GM12891 (cell line): ENCODE measurements around the gene AP3M1.
"Not testable (repeated sequence)": the region's sequence is repeated elsewhere in the genome, so short reads cannot be mapped to it uniquely, and the experiment has no call there.

ENCODE experiments used
- DNase-seq: peaks from one replicate; pipeline ENCODE4 v3.0.0; 2011; ENCODE audit warnings: low spot score; ENCODE audit not compliant: insufficient read length
- FAIRE-seq: peaks from 2 replicates; lab custom pipeline; 2011; peaks lifted over from hg19 to GRCh38; lab: Jason Lieb, UNC
- PAX5 ChIP-seq: IDR thresholded peaks from 2 replicates; pipeline ENCODE4 v1.6.1; 2011; ENCODE audit warnings: low read length, moderate library complexity, mild to moderate bottlenecking; ENCODE audit not compliant: insufficient read depth, severe bottlenecking
- POLR2A ChIP-seq: IDR thresholded peaks from 2 replicates; pipeline ENCODE4 v1.6.1; 2011; ENCODE audit warnings: low read depth, low read length, control low read depth
- POLR2AphosphoS5 ChIP-seq: IDR thresholded peaks from 2 replicates; pipeline ENCODE4 v1.6.1; 2011; ENCODE audit warnings: low read depth, low read length, control low read depth
- POU2F2 ChIP-seq: IDR thresholded peaks from 2 replicates; pipeline ENCODE4 v1.6.1; 2011; ENCODE audit warnings: low read depth, mild to moderate bottlenecking, control low read depth, low read length, moderate library complexity
- SPI1 ChIP-seq: IDR thresholded peaks from 2 replicates; pipeline ENCODE4 v1.6.1; 2011; ENCODE audit warnings: low read depth, low read length, control low read depth
- TAF1 ChIP-seq: IDR thresholded peaks from 2 replicates; pipeline ENCODE4 v1.6.1; 2011; ENCODE audit warnings: low read depth, low read length, control low read depth

The AP3M1 gene

DNA sequence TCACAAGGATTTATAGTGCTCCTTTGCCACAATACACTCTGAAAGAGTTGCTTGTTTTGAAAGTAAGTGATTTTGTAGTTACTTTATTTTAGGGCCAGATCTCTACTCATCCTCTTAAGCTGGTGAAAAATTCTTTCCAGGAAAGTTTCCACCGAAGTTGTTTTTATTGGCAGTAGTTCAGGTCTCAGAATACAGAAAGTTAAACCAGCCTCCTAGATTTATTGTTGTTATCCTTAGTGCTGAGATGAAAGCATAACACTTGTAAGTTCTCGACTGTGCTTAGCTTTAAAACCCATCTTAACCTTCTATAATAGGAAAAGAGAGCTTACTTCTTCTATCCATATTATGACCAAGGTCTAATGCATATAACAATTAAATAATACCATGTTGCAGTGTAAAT, 5.5 kb downstream of the AP3M1 start:
- FAIRE-seq = no peak
- DNase-seq = no peak
- TF ChIP-seq POLR2A (no peak), POLR2AphosphoS5 (no peak), SPI1 (no peak), PAX5 (no peak), POU2F2 (no peak), TAF1 (no peak)

- FAIRE-seq (no peak), DNase-seq (no peak)
- TF ChIP-seq POLR2A (no peak), PAX5 (no peak), TAF1 (no peak), POLR2AphosphoS5 (no peak), POU2F2 (no peak), SPI1 (no peak)
Measured at GRCh38 chr10:74140553-74140952, 10.1 kb downstream of the AP3M1 start.

DNA sequence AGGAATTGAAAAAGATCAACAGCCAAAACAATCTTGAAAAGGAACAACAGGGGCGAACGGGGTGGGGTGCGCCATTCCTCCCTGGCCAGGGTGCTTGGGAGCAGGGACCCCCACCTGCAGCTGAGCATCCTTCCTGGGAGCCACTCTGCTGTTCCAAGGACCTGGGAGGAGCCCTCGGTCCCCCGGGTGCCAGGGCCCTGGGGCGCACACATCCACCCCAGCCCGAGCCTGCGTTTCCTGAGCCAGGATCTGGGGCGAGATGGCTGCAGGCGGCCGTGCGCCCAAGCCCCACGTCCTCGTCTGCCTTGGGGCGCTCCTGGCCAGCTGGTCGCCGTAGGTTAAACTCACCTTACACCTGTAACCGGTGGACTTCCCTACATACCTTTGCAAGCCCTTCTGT, 10.6 kb downstream of the AP3M1 start:
- no peak for DNase-seq
- no peak for FAIRE-seq
- TF ChIP-seq POLR2A (no peak), PAX5 (no peak), POLR2AphosphoS5 (no peak), TAF1 (no peak), SPI1 (no peak), POU2F2 (no peak)

- FAIRE-seq, DNase-seq: not testable (repeated sequence)
Measured at GRCh38 chr10:74138596-74138995, 12.0 kb downstream of the AP3M1 start.

DNA sequence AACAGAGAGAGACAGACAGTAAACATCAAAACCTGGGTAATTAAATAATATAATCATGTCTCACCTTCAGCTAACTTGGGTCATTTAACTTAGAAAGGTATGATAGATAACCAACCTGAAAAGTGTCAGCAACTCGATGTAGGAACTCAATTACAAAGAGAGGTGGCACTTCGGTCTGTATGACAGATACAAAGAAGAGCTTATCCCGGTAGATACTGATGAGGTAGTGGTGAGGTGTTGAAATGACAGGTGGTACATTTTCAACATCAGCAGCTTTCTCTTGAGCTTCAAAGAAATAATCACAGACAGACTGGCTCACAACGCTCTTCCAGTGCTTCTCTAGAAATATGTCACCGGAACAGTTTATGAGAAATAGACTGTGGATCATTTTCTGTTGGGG, 12.6 kb downstream of the AP3M1 start:
- DNase-seq (no peak), FAIRE-seq (no peak)
- TF ChIP-seq TAF1 (no peak), SPI1 (no peak), POU2F2 (no peak), PAX5 (no peak), POLR2AphosphoS5 (no peak), POLR2A (no peak)

- TF ChIP-seq PAX5 (no peak), POLR2A (no peak), SPI1 (no peak), POU2F2 (no peak), POLR2AphosphoS5 (no peak), TAF1 (no peak)
- DNase-seq (no peak), FAIRE-seq (no peak)
Measured at GRCh38 chr10:74135452-74135851, 15.2 kb downstream of the AP3M1 start.

DNA sequence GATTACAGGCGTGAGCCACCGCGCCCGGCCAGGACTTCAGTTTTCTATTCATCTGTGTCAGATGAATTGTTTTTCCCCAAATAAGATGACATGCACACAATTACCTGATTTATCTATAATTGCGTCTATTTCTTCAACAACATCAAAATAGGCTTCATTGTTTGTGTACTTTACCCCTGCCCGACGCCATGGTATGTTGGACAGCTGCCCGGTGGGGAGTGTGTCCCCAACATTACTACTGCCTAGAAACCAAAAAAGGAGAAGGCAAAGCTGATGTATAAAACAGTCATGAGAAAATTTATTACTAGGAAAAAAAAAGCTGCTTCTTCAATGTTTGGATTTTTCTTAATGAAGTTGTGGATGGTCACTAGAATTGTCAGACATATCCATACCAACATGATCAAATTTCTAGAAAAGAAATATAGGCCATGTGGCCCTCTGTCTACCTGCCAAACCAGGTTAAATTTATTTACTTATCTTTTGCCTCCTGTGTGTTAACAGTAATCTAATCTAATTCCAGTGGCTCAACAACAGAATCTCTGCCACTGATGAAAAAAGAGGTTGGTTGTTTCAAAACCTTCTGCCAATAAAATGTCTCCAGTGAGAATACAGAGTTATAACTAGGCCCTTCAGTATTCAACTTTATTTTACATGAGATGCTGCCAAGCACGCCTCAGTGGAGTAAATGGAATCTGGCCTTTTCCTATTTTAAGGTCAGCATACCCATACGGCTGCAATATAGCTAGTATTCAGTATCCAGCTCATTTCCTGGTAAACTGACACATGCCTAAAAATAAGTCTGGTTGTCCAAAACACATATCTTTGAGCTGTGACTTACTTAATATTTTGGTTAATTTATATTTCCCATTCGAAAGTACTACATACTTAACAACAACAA, 16.5 kb downstream of the AP3M1 start:
- DNase-seq (no peak), FAIRE-seq (no peak)
- no peak for TF ChIP-seq POLR2A
- no peak for TF ChIP-seq TAF1
- no peak for TF ChIP-seq POU2F2
- TF ChIP-seq SPI1 = no peak
- TF ChIP-seq POLR2AphosphoS5 = no peak
- no peak for TF ChIP-seq PAX5

DNA sequence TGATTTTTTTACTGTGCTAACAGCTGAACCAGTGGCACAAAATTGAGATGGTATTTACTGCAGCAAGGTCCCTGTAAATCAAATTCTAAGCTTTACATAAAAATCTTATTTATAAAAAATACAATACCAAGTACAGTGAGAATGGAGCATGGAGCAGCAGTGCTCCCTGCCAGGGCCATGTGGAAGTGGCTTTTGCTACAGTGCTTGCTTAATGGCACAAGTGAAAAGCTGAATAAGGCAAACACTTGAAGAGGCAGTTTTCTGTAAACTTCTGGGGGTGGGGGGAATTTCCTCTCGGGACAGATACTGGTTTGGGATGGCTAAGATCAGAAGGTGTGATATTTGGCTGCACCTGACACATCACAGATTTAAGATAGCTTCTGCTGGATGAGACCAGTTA, 27.5 kb downstream of the AP3M1 start:
- DNase-seq (no peak), FAIRE-seq (no peak)
- TF ChIP-seq POLR2AphosphoS5 = no peak
- no peak for TF ChIP-seq PAX5
- no peak for TF ChIP-seq TAF1
- TF ChIP-seq POLR2A = no peak
- TF ChIP-seq POU2F2 = no peak
- TF ChIP-seq SPI1 = no peak

DNA sequence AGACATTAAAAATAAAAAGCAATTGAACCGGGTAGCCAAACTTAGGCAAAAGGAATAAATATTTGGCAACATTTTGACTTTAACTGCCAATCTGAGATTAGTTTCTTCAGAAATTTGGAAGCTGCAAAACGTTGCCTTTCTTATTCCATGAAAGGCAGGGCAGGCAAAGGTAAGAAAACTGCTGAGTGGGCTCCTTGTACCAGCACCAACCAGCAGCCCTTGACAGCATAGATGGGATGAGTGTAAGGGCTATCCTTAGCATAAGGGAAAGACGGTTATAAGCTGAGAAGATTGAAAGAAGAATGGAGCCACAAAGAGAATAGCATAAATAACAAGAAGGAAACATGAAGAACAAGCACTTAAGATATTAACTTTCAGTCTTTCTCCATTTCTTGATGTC, 28.6 kb downstream of the AP3M1 start:
- DNase-seq (no peak), FAIRE-seq (no peak)
- TF ChIP-seq POU2F2 (no peak), TAF1 (no peak), POLR2AphosphoS5 (no peak), POLR2A (no peak)

DNA sequence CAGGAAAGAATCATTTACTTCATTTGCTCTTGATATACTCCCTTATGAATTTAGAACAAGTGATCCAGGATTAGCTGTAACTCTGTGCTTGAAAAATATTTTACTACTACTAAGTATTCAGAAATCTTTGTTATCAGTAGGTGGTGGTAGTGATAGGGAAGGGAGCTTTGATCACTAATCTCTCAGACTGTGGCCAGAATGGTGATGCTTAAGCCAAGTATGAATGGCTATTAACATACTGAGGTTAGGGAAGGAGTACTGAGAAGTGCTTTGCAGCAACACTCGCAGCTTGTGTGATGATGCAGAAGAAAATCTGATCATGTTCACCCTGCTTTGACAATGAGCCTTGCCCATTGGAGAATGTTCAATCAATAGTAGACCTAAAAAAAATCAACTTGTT, 29.3 kb downstream of the AP3M1 start:
- DNase-seq = no peak
- TF ChIP-seq POLR2A (no peak), PAX5 (no peak), SPI1 (no peak), POU2F2 (no peak), POLR2AphosphoS5 (no peak), TAF1 (no peak)
- FAIRE-seq = no peak
